ENCODE data around the gene ITPR1.

ITPR1 gene

DNA sequence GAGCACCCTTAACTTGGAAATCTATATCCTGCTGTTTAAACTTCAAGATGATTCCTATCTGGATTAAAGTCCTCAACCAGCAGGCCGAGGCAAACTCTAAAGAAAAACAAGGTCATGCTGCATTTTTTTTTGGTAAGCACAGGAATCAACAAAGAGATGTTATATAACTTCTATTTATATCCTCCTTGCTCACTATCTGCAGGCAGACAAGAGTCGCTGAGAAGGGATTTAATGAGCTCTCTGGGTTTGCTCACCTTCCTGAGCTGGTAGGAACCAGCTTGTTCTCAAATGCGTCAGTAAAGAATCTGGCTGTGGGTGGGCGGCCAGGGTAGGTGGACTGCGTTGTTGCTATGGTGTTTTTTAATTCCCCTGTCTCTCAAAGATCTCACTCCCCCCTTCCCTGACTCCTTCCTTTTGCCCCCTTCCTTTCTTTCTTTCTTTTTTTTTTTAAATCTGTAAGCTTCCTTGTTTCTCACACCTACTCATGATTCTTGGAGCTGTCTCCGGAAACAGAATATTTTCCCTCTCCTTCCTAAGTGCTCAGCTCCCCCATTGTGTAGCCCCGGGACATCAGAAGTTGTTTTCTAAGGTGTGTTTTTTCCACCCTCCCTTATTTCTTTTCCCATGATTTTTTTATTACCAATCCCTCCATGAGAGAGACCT is 257.3 kb downstream of the ITPR1 start:
- Histone ChIP-seq H3K79me2 (ENCODE audit: insufficient read depth, low read length) (no peaks in the 10 kb centered on the region), H3K4me1 (ENCODE audit: insufficient read depth, low read length, severe bottlenecking) (no peaks in the 10 kb centered on the region), H3K4me3 (ENCODE audit: low read depth, low read length, poor library complexity, severe bottlenecking) (no peak overlapping the region), H3K9ac (ENCODE audit: low read length) (no peak overlapping the region), H3K27ac (ENCODE audit: low read depth, low read length, poor library complexity, severe bottlenecking) (no peak overlapping the region), H3F3A (ENCODE audit: insufficient read depth, low read length) (no peaks in the 10 kb centered on the region), H3K36me3 (ENCODE audit: insufficient read depth, low read length) (no peaks in the 10 kb centered on the region), H3K4me2 (ENCODE audit: low read length) (no peak overlapping the region), H4K20me1 (ENCODE audit: insufficient read depth, low read length) (no peaks in the 10 kb centered on the region), H3K9me3 (ENCODE audit: low read length) (no peaks in the 10 kb centered on the region), H3K9me2 (ENCODE audit: low read depth, low read length) (no peaks in the 10 kb centered on the region), H3K27me3 (ENCODE audit: insufficient read depth, low read length) (no peaks in the 10 kb centered on the region), H2AFZ (ENCODE audit: low read length) (no peak overlapping the region)
- TF ChIP-seq EZH2 (IDR thresholded peaks at IDR 0.05; ENCODE audit: borderline replicate concordance, low read length) = no peak
- TF ChIP-seq, protein P1, sequence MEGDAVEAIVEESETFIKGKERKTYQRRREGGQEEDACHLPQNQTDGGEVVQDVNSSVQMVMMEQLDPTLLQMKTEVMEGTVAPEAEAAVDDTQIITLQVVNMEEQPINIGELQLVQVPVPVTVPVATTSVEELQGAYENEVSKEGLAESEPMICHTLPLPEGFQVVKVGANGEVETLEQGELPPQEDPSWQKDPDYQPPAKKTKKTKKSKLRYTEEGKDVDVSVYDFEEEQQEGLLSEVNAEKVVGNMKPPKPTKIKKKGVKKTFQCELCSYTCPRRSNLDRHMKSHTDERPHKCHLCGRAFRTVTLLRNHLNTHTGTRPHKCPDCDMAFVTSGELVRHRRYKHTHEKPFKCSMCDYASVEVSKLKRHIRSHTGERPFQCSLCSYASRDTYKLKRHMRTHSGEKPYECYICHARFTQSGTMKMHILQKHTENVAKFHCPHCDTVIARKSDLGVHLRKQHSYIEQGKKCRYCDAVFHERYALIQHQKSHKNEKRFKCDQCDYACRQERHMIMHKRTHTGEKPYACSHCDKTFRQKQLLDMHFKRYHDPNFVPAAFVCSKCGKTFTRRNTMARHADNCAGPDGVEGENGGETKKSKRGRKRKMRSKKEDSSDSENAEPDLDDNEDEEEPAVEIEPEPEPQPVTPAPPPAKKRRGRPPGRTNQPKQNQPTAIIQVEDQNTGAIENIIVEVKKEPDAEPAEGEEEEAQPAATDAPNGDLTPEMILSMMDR (IDR thresholded peaks at IDR 0.05; ENCODE audit: low read length) = no peak

DNA sequence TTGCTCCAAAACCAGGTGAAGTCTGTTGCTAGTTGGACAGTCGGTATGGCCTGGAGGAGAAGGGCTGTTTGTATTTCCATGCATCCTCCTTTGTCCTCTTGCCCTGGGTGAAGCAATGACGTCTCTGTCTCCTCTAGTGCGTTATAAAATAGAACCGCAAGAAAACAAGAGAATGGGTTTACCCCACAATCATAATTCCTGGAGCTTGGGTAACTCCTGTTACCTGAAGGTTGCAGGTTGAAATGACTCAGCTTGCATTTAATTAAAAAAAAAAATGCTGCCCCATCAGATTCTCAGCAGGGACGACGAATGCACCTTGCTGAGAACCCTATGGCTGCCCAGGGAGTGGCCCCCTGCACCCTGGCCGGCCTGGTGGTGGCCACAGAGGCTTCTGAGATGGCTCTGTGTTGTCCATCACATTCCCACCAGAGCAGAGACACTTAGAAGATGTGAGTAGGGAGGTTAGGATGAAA is 257.9 kb downstream of the ITPR1 start:
- Histone ChIP-seq H2AFZ (ENCODE audit: low read length) (no peak overlapping the region), H3K36me3 (ENCODE audit: insufficient read depth, low read length) (no peaks in the 10 kb centered on the region), H3K4me1 (ENCODE audit: insufficient read depth, low read length, severe bottlenecking) (no peaks in the 10 kb centered on the region), H3K4me2 (ENCODE audit: low read length) (no peak overlapping the region), H3K9ac (ENCODE audit: low read length) (no peak overlapping the region), H3K9me3 (ENCODE audit: low read length) (no peaks in the 10 kb centered on the region), H3F3A (ENCODE audit: insufficient read depth, low read length) (no peaks in the 10 kb centered on the region), H3K4me3 (ENCODE audit: low read depth, low read length, poor library complexity, severe bottlenecking) (no peak overlapping the region), H4K20me1 (ENCODE audit: insufficient read depth, low read length) (no peaks in the 10 kb centered on the region), H3K79me2 (ENCODE audit: insufficient read depth, low read length) (no peaks in the 10 kb centered on the region), H3K9me2 (ENCODE audit: low read depth, low read length) (no peaks in the 10 kb centered on the region), H3K27ac (ENCODE audit: low read depth, low read length, poor library complexity, severe bottlenecking) (no peak overlapping the region), H3K27me3 (ENCODE audit: insufficient read depth, low read length) (no peaks in the 10 kb centered on the region)
- TF ChIP-seq, protein P1 (IDR thresholded peaks at IDR 0.05; ENCODE audit: low read length) = no peak
- no peak for TF ChIP-seq EZH2 (IDR thresholded peaks at IDR 0.05; ENCODE audit: borderline replicate concordance, low read length)

DNA sequence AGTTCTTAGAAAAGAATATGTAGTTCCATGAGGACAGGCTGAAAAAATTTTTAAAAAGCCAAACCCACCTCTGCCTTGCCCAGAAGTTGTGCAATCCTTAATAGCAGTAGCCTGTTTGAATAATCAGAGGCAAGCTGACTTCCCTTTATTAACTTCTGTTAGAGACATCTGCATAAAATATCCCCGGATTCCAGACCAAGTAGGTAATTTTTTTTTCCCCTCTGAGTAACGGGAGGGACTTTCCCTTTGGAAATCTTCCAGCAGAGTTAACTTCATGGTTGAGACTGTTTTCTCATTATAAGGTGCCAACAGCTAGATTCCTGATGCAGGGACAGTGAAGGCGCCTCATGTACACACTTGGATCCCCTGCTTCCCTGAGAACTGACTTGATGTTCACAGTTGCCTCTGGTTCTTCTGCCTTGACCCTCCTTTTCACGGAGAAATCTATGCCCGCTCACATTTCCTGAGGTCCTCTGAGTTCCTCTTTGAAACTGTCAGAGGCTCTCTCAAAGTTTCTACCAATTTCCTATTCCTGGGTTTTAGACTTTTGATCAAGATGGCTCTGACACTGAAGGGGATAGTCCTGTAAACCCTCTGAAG is 258.5 kb downstream of the ITPR1 start:
- Histone ChIP-seq H3K9ac (ENCODE audit: low read length) (no peak overlapping the region), H3K4me1 (ENCODE audit: insufficient read depth, low read length, severe bottlenecking) (no peaks in the 10 kb centered on the region), H3K4me2 (ENCODE audit: low read length) (no peak overlapping the region), H4K20me1 (ENCODE audit: insufficient read depth, low read length) (no peaks in the 10 kb centered on the region), H3F3A (ENCODE audit: insufficient read depth, low read length) (no peaks in the 10 kb centered on the region), H3K27ac (ENCODE audit: low read depth, low read length, poor library complexity, severe bottlenecking) (no peak overlapping the region), H3K36me3 (ENCODE audit: insufficient read depth, low read length) (no peaks in the 10 kb centered on the region), H2AFZ (ENCODE audit: low read length) (no peak overlapping the region), H3K9me3 (ENCODE audit: low read length) (no peaks in the 10 kb centered on the region), H3K79me2 (ENCODE audit: insufficient read depth, low read length) (no peaks in the 10 kb centered on the region), H3K4me3 (ENCODE audit: low read depth, low read length, poor library complexity, severe bottlenecking) (no peak overlapping the region), H3K9me2 (ENCODE audit: low read depth, low read length) (no peaks in the 10 kb centered on the region), H3K27me3 (ENCODE audit: insufficient read depth, low read length) (no peaks in the 10 kb centered on the region)
- TF ChIP-seq EZH2 (IDR thresholded peaks at IDR 0.05; ENCODE audit: borderline replicate concordance, low read length) = no peak
- TF ChIP-seq, protein P1 (IDR thresholded peaks at IDR 0.05; ENCODE audit: low read length) = no peak
